ENCODE data around the gene AGBL1. TPM values are rescaled to one million over a fixed set of nuclear protein-coding genes. Genes with fewer than 3 reads are reported as not detected.

The AGBL1 gene
- total RNA-seq, 1 experiment from 2014 or later, result not detected

- no peak overlapping the region for H3K4me3 ChIP-seq (ENCODE audit: low read depth, low read length, poor library complexity, severe bottlenecking)
- H3K27me3 ChIP-seq (replicated peaks; ENCODE audit: insufficient read depth, low read depth, low read length, poor library complexity), result peaks cover 39% of the 10 kb centered on the region
- ChIA-PET POLR2A (ENCODE audit: low non-redundant PET) (no interaction called here), CTCF (no interaction called here)
- TF ChIP-seq EZH2 (IDR thresholded peaks at IDR 0.05; ENCODE audit: borderline replicate concordance, low read depth, low read length, poor library complexity, severe bottlenecking), result no peak
- no peak for TF ChIP-seq CTCF (conservative IDR thresholded peaks at IDR 0.05; ENCODE audit: low read depth, low read length)
- intact Hi-C loops (cut with micrococcal nuclease; ENCODE audit: unreplicated experiment), result no loop called here
- no peaks in the 10 kb centered on the region for H3K36me3 ChIP-seq (ENCODE audit: insufficient read depth, low read length, poor library complexity, severe bottlenecking)
- no peaks in the 10 kb centered on the region for H3K9me3 ChIP-seq (ENCODE audit: low read depth, low read length, poor library complexity, severe bottlenecking)
- no peak for DNase-seq (ENCODE audit: low spot score)
- no TSS peak for BruUV-seq (replicated peaks)
- H3K4me1 ChIP-seq (ENCODE audit: insufficient read depth, low read length, poor library complexity, severe bottlenecking), result no peaks in the 10 kb centered on the region
- no peak overlapping the region for H3K27ac ChIP-seq (ENCODE audit: low read depth, low read length, poor library complexity, severe bottlenecking)
Measured at GRCh38 chr15:86038491-86038890, 41.2 kb upstream of the AGBL1 start.

GRCh38 chr15:86040356-86041033 is 39.2 kb upstream of the AGBL1 start:
- no TSS peak for BruUV-seq (replicated peaks)
- Histone ChIP-seq H3K9me3 (ENCODE audit: low read depth, low read length, poor library complexity, severe bottlenecking) (no peaks in the 10 kb centered on the region), H3K4me3 (ENCODE audit: low read depth, low read length, poor library complexity, severe bottlenecking) (no peak overlapping the region), H3K27ac (ENCODE audit: low read depth, low read length, poor library complexity, severe bottlenecking) (no peak overlapping the region), H3K27me3 (replicated peaks; ENCODE audit: insufficient read depth, low read depth, low read length, poor library complexity) (peaks cover 49% of the 10 kb centered on the region), H3K36me3 (ENCODE audit: insufficient read depth, low read length, poor library complexity, severe bottlenecking) (no peaks in the 10 kb centered on the region), H3K4me1 (ENCODE audit: insufficient read depth, low read length, poor library complexity, severe bottlenecking) (no peaks in the 10 kb centered on the region)
- DNase-seq (ENCODE audit: low spot score), result peak; percentile 1
- no peak for TF ChIP-seq CTCF (conservative IDR thresholded peaks at IDR 0.05; ENCODE audit: low read depth, low read length)
- TF ChIP-seq EZH2 (IDR thresholded peaks at IDR 0.05; ENCODE audit: borderline replicate concordance, low read depth, low read length, poor library complexity, severe bottlenecking), result no peak
- POLR2A ChIA-PET (ENCODE audit: low non-redundant PET), result no interaction called here
- intact Hi-C loops (cut with micrococcal nuclease; ENCODE audit: unreplicated experiment), result no loop called here
- CTCF ChIA-PET, result no interaction called here

GRCh38 chr15:86041399-86041798 is 38.3 kb upstream of the AGBL1 start:
- TF ChIP-seq CTCF (conservative IDR thresholded peaks at IDR 0.05; ENCODE audit: low read depth, low read length), result no peak
- no peak for TF ChIP-seq EZH2 (IDR thresholded peaks at IDR 0.05; ENCODE audit: borderline replicate concordance, low read depth, low read length, poor library complexity, severe bottlenecking)
- H3K9me3 ChIP-seq (ENCODE audit: low read depth, low read length, poor library complexity, severe bottlenecking), result no peaks in the 10 kb centered on the region
- ChIA-PET POLR2A (ENCODE audit: low non-redundant PET) (no interaction called here), CTCF (no interaction called here)
- no peak for DNase-seq (ENCODE audit: low spot score)
- H3K27ac ChIP-seq (ENCODE audit: low read depth, low read length, poor library complexity, severe bottlenecking), result no peak overlapping the region
- intact Hi-C loops (cut with micrococcal nuclease; ENCODE audit: unreplicated experiment), result no loop called here
- no peak overlapping the region for H3K4me3 ChIP-seq (ENCODE audit: low read depth, low read length, poor library complexity, severe bottlenecking)
- peaks cover 49% of the 10 kb centered on the region for H3K27me3 ChIP-seq (replicated peaks; ENCODE audit: insufficient read depth, low read depth, low read length, poor library complexity)
- no peaks in the 10 kb centered on the region for H3K4me1 ChIP-seq (ENCODE audit: insufficient read depth, low read length, poor library complexity, severe bottlenecking)
- no peaks in the 10 kb centered on the region for H3K36me3 ChIP-seq (ENCODE audit: insufficient read depth, low read length, poor library complexity, severe bottlenecking)
- no TSS peak for BruUV-seq (replicated peaks)
